GM21423 (cell line): ENCODE data around the gene P2RX6.
"Not testable (repeated sequence)": the region's sequence is repeated elsewhere in the genome, so short reads cannot be mapped to it uniquely, and the experiment has no call there.

ENCODE experiments used
- ATAC-seq: cut with Tn5 transposase; IDR thresholded peaks from one replicate; pipeline ENCODE4 v1.9.1; 2021; ENCODE audit warnings: mild to moderate bottlenecking, moderate library complexity; ENCODE audit not compliant: unreplicated experiment

Gene P2RX6

GRCh38 chr22:21030621-21031544, 15.9 kb downstream of the P2RX6 start:
- ATAC-seq, result no peak

- ATAC-seq, result no peak
Observed at GRCh38 chr22:21031545-21032036, 16.6 kb downstream of the P2RX6 start.

- no peak for ATAC-seq
Observed at GRCh38 chr22:21032037-21032867, 17.3 kb downstream of the P2RX6 start, which contains the start of gene SLC7A4. Gene SLC7A4 (minus strand): TSS chr22:21032561. CDS start chr22:21031812, 749 bp downstream.

GRCh38 chr22:21032868-21033688, 18.1 kb downstream of the P2RX6 start:
- no peak for ATAC-seq

GRCh38 chr22:21033895-21034294, 18.9 kb downstream of the P2RX6 start:
- no peak for ATAC-seq

GRCh38 chr22:21034989-21035388, 20.0 kb downstream of the P2RX6 start:
- no peak for ATAC-seq

- ATAC-seq, result no peak
Observed at GRCh38 chr22:21038405-21038804, 23.4 kb downstream of the P2RX6 start.

- ATAC-seq, result not testable (repeated sequence)
Observed at GRCh38 chr22:21039158-21039557, 24.2 kb downstream of the P2RX6 start.

- ATAC-seq, result no peak
Observed at GRCh38 chr22:21041937-21042336, 27.0 kb downstream of the P2RX6 start.

GRCh38 chr22:21042978-21043859, 28.3 kb downstream of the P2RX6 start:
- no peak for ATAC-seq

- ATAC-seq, result no peak
Observed at GRCh38 chr22:21043860-21044535, 29.0 kb downstream of the P2RX6 start.

- ATAC-seq, result no peak
Observed at GRCh38 chr22:21044931-21045584, 30.1 kb downstream of the P2RX6 start.

- ATAC-seq, result peak; percentile 91
Observed at GRCh38 chr22:21045585-21046294, 30.8 kb downstream of the P2RX6 start, which contains the start of gene LRRC74B. Gene LRRC74B (plus strand): TSS chr22:21045946. CDS start chr22:21045987, 41 bp downstream.

- no peak for ATAC-seq
Observed at GRCh38 chr22:21047035-21047661, 32.2 kb downstream of the P2RX6 start.

GRCh38 chr22:21047730-21048129, 32.8 kb downstream of the P2RX6 start:
- ATAC-seq, result no peak

GRCh38 chr22:21048448-21048847, 33.5 kb downstream of the P2RX6 start:
- ATAC-seq, result not testable (repeated sequence)

GRCh38 chr22:21048965-21049364, 34.0 kb downstream of the P2RX6 start:
- ATAC-seq, result not testable (repeated sequence)
